ENCODE results near the gene BTRC. TPM values are rescaled to one million over a fixed set of nuclear protein-coding genes. Genes with fewer than 3 reads are reported as not detected.
A peak's percentile ranks its signal among the peaks of the same experiment; 100 is the strongest.

Gene BTRC
- total RNA-seq, 6 experiments from 2014 or later, result 4.8 to 8.4 (median 6.5) TPM

DNA sequence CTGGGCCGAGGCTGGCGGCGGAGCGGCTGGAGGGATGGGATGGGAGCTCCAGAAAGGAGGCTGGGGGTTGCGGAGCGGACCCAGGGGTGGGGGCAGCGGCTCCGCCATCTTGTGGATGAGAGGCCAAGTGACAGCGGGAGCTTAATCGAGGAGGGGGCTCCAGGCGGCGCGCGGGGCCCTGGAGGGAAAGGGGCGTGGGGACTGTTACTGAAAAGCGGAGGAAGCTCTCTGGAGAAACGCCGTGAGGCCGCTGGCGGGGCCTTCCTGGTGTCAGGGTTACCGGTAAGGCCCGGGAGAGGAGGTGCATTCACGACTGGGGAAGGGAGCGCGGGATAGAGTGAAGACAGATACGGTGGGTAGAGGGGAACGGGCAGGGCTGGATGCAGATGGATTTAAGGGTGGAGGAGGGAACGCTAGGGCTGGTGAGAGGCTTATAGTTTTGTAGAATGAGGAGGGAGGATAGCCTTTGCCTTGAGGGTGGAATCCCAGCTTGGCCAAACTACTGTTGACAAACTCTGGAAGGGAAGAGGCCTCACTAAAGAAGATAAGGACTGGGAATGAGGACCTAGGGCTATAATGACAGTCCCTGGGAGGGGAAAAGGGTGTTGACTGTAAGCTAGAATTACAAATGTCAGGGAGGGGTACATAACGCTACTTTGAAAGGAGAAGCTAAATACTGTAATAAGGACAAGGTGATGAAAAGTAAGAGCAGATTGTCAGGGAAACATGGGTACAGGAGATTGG lies 535 bp downstream of the BTRC start:
- Histone ChIP-seq H3K27ac (peak overlapping the region; percentile 74 to 75 (median 74)), H3K4me1 (peaks cover 0 to 12% (median 0%) of the 10 kb centered on the region in 4 donors), H3K4me3 (peak overlapping the region; percentile 85 to 97 (median 91)), H3K36me3 (no peaks in the 10 kb centered on the region), H3K27me3 (no peaks in the 10 kb centered on the region), H3K9me3 (no peaks in the 10 kb centered on the region)
- intact Hi-C loops (cut with DNase I), result no loop called here
- DNase-seq (peak in 2 of 3 donors; percentile 72 to 75), ATAC-seq (peak; percentile 24 to 38 (median 32))
- peak; percentile 2 for TF ChIP-seq POLR2A (IDR thresholded peaks at IDR 0.05)
- TF ChIP-seq, protein P1, sequence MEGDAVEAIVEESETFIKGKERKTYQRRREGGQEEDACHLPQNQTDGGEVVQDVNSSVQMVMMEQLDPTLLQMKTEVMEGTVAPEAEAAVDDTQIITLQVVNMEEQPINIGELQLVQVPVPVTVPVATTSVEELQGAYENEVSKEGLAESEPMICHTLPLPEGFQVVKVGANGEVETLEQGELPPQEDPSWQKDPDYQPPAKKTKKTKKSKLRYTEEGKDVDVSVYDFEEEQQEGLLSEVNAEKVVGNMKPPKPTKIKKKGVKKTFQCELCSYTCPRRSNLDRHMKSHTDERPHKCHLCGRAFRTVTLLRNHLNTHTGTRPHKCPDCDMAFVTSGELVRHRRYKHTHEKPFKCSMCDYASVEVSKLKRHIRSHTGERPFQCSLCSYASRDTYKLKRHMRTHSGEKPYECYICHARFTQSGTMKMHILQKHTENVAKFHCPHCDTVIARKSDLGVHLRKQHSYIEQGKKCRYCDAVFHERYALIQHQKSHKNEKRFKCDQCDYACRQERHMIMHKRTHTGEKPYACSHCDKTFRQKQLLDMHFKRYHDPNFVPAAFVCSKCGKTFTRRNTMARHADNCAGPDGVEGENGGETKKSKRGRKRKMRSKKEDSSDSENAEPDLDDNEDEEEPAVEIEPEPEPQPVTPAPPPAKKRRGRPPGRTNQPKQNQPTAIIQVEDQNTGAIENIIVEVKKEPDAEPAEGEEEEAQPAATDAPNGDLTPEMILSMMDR (IDR thresholded peaks at IDR 0.05), result no peak
- WGBS (ENCODE audit: insufficient coverage, low coverage, low lambda C conversion rate, missing lambda C conversion rate), result under 1% methylated on average over 27 of the region's 29 CpGs

DNA sequence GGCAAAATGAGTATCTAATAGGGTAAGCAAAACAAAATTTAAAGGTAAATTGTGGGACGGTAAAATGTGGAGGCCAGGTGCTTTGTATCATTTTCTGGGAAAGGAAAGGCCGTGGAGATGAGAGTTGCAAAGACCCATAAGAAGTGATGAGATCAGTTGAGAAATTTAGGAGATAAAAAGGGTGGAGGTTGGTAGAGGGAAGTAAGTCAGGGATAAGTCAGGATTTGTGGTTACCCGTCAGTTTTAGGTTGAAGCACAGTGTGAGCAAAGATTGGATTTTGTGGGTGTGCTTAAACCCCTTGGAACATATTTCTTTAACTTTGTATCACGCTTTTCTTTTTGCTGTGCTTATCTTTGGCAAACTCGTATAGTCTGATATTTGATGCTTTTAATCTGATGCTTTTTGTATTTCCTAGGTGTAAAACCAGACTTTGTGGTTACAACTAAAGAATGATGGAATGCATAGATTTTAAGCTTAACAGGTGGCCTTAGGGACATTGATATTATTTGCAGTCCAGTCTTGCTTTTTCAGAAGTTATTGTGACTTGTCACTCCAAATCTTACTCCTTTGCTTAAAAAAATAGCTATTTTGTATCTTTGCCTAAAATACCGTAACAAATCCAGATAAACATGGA lies 1.2 kb downstream of the BTRC start:
- peaks cover 0 to 12% (median 0%) of the 10 kb centered on the region in 4 donors for H3K4me1 ChIP-seq
- H3K27ac ChIP-seq, result peak overlapping the region in 1 of 3 donors; percentile 74
- DNase-seq (no peak), ATAC-seq (no peak)
- TF ChIP-seq, protein P1 (IDR thresholded peaks at IDR 0.05), result no peak
- peak overlapping the region; percentile 85 to 97 (median 91) for H3K4me3 ChIP-seq
- H3K9me3 ChIP-seq, result no peaks in the 10 kb centered on the region
- intact Hi-C loops (cut with DNase I), result no loop called here
- no peaks in the 10 kb centered on the region for H3K36me3 ChIP-seq
- WGBS (ENCODE audit: insufficient coverage, low coverage, low lambda C conversion rate, missing lambda C conversion rate), result 56% methylated on average over 6 of the region's 6 CpGs
- no peaks in the 10 kb centered on the region for H3K27me3 ChIP-seq

DNA sequence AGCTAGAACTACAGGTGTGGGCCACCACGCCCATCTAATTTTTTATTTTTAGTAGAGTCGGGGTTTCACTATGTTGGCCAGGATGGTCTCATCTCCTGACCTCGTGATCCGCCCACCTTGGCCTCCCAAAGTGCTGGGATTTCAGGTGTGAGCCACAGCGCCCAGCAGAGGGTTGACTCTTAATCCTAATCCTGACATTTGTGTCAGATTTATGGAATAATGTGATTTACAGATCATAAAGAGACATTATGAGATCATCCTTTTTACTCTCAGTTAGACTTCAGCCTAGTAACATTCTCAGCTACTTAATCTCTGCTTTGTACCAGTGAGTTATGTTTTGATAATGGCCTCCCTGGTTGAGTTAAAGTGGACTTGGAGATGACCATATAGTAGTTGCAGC lies 2.2 kb downstream of the BTRC start:
- no peaks in the 10 kb centered on the region for H3K9me3 ChIP-seq
- intact Hi-C loops (cut with DNase I), result no loop called here
- WGBS (ENCODE audit: insufficient coverage, low coverage, low lambda C conversion rate, missing lambda C conversion rate), result 92% methylated on average over 4 of the region's 5 CpGs

DNA sequence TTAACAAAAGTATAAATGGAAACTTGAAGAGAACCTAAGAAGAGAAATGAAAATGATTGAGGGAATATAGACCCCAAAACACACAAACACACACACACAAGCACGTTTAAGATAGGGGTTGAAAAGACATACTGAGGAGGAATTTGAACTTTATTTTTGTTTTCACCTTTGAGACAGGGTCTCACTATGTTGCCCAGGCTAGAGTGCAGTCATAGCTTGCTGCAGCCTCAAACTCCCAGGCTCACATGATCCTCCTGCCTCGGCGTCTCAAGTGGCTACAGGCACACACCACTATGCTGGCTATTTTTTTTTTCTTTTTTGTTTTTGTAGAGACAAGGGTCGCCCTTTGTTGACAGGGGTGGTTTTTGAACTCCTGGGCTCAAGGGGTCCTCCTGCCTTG lies 4.0 kb downstream of the BTRC start:
- Histone ChIP-seq H3K27ac (no peak overlapping the region), H3K4me3 (no peak overlapping the region), H3K27me3 (no peaks in the 10 kb centered on the region), H3K9me3 (no peaks in the 10 kb centered on the region), H3K4me1 (peaks cover 0 to 12% (median 0%) of the 10 kb centered on the region in 4 donors), H3K36me3 (no peaks in the 10 kb centered on the region)
- 66% methylated on average over 3 of the region's 4 CpGs for WGBS (ENCODE audit: insufficient coverage, low coverage, low lambda C conversion rate, missing lambda C conversion rate)
- ATAC-seq, result no peak
- no peak for DNase-seq
- TF ChIP-seq, protein P1 (IDR thresholded peaks at IDR 0.05), result no peak
- TF ChIP-seq POLR2A (IDR thresholded peaks at IDR 0.05), result no peak
- intact Hi-C loops (cut with DNase I), result no loop called here

More for the DNA sequence above, 2.2 kb downstream of the BTRC start:
- DNase-seq (no peak), ATAC-seq (no peak)
- H3K4me3 ChIP-seq, result no peak overlapping the region
- peaks cover 0 to 12% (median 0%) of the 10 kb centered on the region in 4 donors for H3K4me1 ChIP-seq
- no peaks in the 10 kb centered on the region for H3K27me3 ChIP-seq
- TF ChIP-seq POLR2A (IDR thresholded peaks at IDR 0.05), result no peak
- TF ChIP-seq, protein P1 (IDR thresholded peaks at IDR 0.05), result no peak
- no peak overlapping the region for H3K27ac ChIP-seq
- no peaks in the 10 kb centered on the region for H3K36me3 ChIP-seq

Measured in right lobe of liver (tissue), 6 donors.